ENCODE measurements around the gene PCDHGB3. TPM values are rescaled to one million over a fixed set of nuclear protein-coding genes. Genes with fewer than 3 reads are reported as not detected.
"Not testable (repeated sequence)": the region's sequence is repeated elsewhere in the genome, so short reads cannot be mapped to it uniquely, and the experiment has no call there.

The PCDHGB3 gene
- total RNA-seq, 1 donor from 2014 or later: 0.39 TPM

GRCh38 chr5:141417494-141418172 is 47.6 kb downstream of the PCDHGB3 start, which contains the start of gene PCDHGB7:
Gene PCDHGB7 (plus strand): TSS chr5:141417677. CDS start chr5:141417860, 183 bp downstream.
- not testable (repeated sequence) for DNase-seq (ENCODE audit: extremely low spot score, unreplicated experiment)
- H3K36me3 Mint-ChIP-seq: peaks cover 74% of the 10 kb centered on the region

GRCh38 chr5:141419074-141419880 is 49.2 kb downstream of the PCDHGB3 start:
- Mint-ChIP-seq H3K27ac (no peak overlapping the region), H3K4me1 (ENCODE audit: unreplicated experiment) (no peaks in the 10 kb centered on the region), H3K27me3 (peaks cover 2% of the 10 kb centered on the region), H3K4me3 (no peak overlapping the region), H3K9me3 (peaks cover 23% of the 10 kb centered on the region), H3K36me3 (peaks cover 63% of the 10 kb centered on the region)
- TF ChIP-seq CTCF (conservative IDR thresholded peaks at IDR 0.05): no peak
- DNase-seq (ENCODE audit: extremely low spot score, unreplicated experiment): no peak

More at GRCh38 chr5:141417494-141418172, 47.6 kb downstream of the PCDHGB3 start, which contains the start of gene PCDHGB7:
- peaks cover 29% of the 10 kb centered on the region for H3K9me3 Mint-ChIP-seq
- H3K4me1 Mint-ChIP-seq (ENCODE audit: unreplicated experiment); H3K27me3 Mint-ChIP-seq: not testable (repeated sequence)
- H3K4me3 Mint-ChIP-seq: peak within 1 kb of the TSS; percentile 85
- H3K27ac Mint-ChIP-seq: peak within 1 kb of the TSS; percentile 23
- peak; percentile 63 for TF ChIP-seq CTCF (conservative IDR thresholded peaks at IDR 0.05)

GRCh38 chr5:141420855-141421488 is 50.9 kb downstream of the PCDHGB3 start, which contains the start of gene PCDHGA11:
Gene PCDHGA11 (plus strand): TSS chr5:141421051. CDS start chr5:141421228, 177 bp downstream.
- no peak for DNase-seq (ENCODE audit: extremely low spot score, unreplicated experiment)
- H3K4me3 Mint-ChIP-seq: peak within 1 kb of the TSS; percentile 83
- peaks cover 2% of the 10 kb centered on the region for H3K27me3 Mint-ChIP-seq
- H3K4me1 Mint-ChIP-seq (ENCODE audit: unreplicated experiment): no peaks in the 10 kb centered on the region
- peaks cover 61% of the 10 kb centered on the region for H3K36me3 Mint-ChIP-seq
- H3K9me3 Mint-ChIP-seq: peaks cover 31% of the 10 kb centered on the region
- no peak for TF ChIP-seq CTCF (conservative IDR thresholded peaks at IDR 0.05)
- H3K27ac Mint-ChIP-seq: peak within 1 kb of the TSS; percentile 74

- TF ChIP-seq CTCF (conservative IDR thresholded peaks at IDR 0.05): no peak
- H3K27ac Mint-ChIP-seq: no peak overlapping the region
- peak overlapping the region; percentile 83 for H3K4me3 Mint-ChIP-seq
- H3K9me3 Mint-ChIP-seq: peaks cover 31% of the 10 kb centered on the region
- peaks cover 56% of the 10 kb centered on the region for H3K36me3 Mint-ChIP-seq
- H3K4me1 Mint-ChIP-seq (ENCODE audit: unreplicated experiment): no peaks in the 10 kb centered on the region
- H3K27me3 Mint-ChIP-seq: peaks cover 2% of the 10 kb centered on the region
- no peak for DNase-seq (ENCODE audit: extremely low spot score, unreplicated experiment)
Observed at GRCh38 chr5:141421489-141421855, 51.4 kb downstream of the PCDHGB3 start.

Other genes starting within 250 kb of the PCDHGB3 start
- 1.3 and 2.7 TPM in 2 replicates for gene PCDHB4, start 248.4 kb upstream of the PCDHGB3 start, total RNA-seq (ENCODE audit: low replicate concordance)
- 7.3 and 28.8 TPM in 2 replicates for gene PCDHB5, start 235.0 kb upstream of the PCDHGB3 start, total RNA-seq (ENCODE audit: low replicate concordance)
- 0.80 and 0.95 TPM in 2 replicates for gene PCDHB6, start 220.2 kb upstream of the PCDHGB3 start, total RNA-seq (ENCODE audit: low replicate concordance)
- gene PCDHB7, start 197.6 kb upstream of the PCDHGB3 start, total RNA-seq (ENCODE audit: low replicate concordance): 0.29 and 0.63 TPM in 2 replicates
- 0.99 and 3.9 TPM in 2 replicates for gene PCDHB8, start 192.5 kb upstream of the PCDHGB3 start, total RNA-seq (ENCODE audit: low replicate concordance)
- gene PCDHB16, start 187.9 kb upstream of the PCDHGB3 start, total RNA-seq (ENCODE audit: low replicate concordance): 3.1 and 6.9 TPM in 2 replicates
- 2.2 and 2.8 TPM in 2 replicates for gene PCDHB9, start 183.1 kb upstream of the PCDHGB3 start, total RNA-seq (ENCODE audit: low replicate concordance)
- 2.1 and 3.2 TPM in 2 replicates for gene PCDHB10, start 177.9 kb upstream of the PCDHGB3 start, total RNA-seq (ENCODE audit: low replicate concordance)
- gene PCDHB11, start 170.6 kb upstream of the PCDHGB3 start, total RNA-seq (ENCODE audit: low replicate concordance): 2.0 and 3.3 TPM in 2 replicates
- 1.4 and 2.3 TPM in 2 replicates for gene PCDHB12, start 161.5 kb upstream of the PCDHGB3 start, total RNA-seq (ENCODE audit: low replicate concordance)
- gene PCDHB13, start 156.3 kb upstream of the PCDHGB3 start, total RNA-seq (ENCODE audit: low replicate concordance): 2.3 and 4.7 TPM in 2 replicates
- 3.1 and 3.7 TPM in 2 replicates for gene PCDHB14, start 146.9 kb upstream of the PCDHGB3 start, total RNA-seq (ENCODE audit: low replicate concordance)
- gene PCDHB15, start 124.8 kb upstream of the PCDHGB3 start, total RNA-seq (ENCODE audit: low replicate concordance): 3.3 and 3.8 TPM in 2 replicates
- 0.45 and 0.92 TPM in 2 replicates for gene SLC25A2, start 66.2 kb upstream of the PCDHGB3 start, total RNA-seq (ENCODE audit: low replicate concordance)
- 87.0 and 92.0 TPM in 2 replicates for gene TAF7, start 49.5 kb upstream of the PCDHGB3 start, total RNA-seq (ENCODE audit: low replicate concordance)
- gene PCDHGA1, start 39.7 kb upstream of the PCDHGB3 start, total RNA-seq (ENCODE audit: low replicate concordance): 0.31 and 0.74 TPM in 2 replicates
- 0.17 and 0.69 TPM in 2 replicates for gene PCDHGA2, start 31.5 kb upstream of the PCDHGB3 start, total RNA-seq (ENCODE audit: low replicate concordance)
- 0.27 and 2.3 TPM in 2 replicates for gene PCDHGA3, start 26.4 kb upstream of the PCDHGB3 start, total RNA-seq (ENCODE audit: low replicate concordance)
- 1.1 and 1.8 TPM in 2 replicates for gene PCDHGB1, start 20.1 kb upstream of the PCDHGB3 start, total RNA-seq (ENCODE audit: low replicate concordance)
- 0.75 and 1.5 TPM in 2 replicates for gene PCDHGA4, start 15.2 kb upstream of the PCDHGB3 start, total RNA-seq (ENCODE audit: low replicate concordance)
- 0.94 and 0.95 TPM in 2 replicates for gene PCDHGB2, start 10.2 kb upstream of the PCDHGB3 start, total RNA-seq (ENCODE audit: low replicate concordance)
- gene PCDHGA5, start 6.1 kb upstream of the PCDHGB3 start, total RNA-seq (ENCODE audit: low replicate concordance): 0.39 and 0.88 TPM in 2 replicates
- gene PCDHGA6, start 3.6 kb downstream of the PCDHGB3 start, total RNA-seq (ENCODE audit: low replicate concordance): 0.41 and 0.86 TPM in 2 replicates
- 0.31 and 0.40 TPM in 2 replicates for gene PCDHGA7, start 12.5 kb downstream of the PCDHGB3 start, total RNA-seq (ENCODE audit: low replicate concordance)
- gene PCDHGB4, start 17.5 kb downstream of the PCDHGB3 start, total RNA-seq (ENCODE audit: low replicate concordance): 13.0 and 15.6 TPM in 2 replicates
- 1.3 and 2.1 TPM in 2 replicates for gene PCDHGA8, start 22.4 kb downstream of the PCDHGB3 start, total RNA-seq (ENCODE audit: low replicate concordance)
- gene PCDHGB5, start 27.7 kb downstream of the PCDHGB3 start, total RNA-seq (ENCODE audit: low replicate concordance): 2.6 and 8.1 TPM in 2 replicates
- gene PCDHGA9, start 32.5 kb downstream of the PCDHGB3 start, total RNA-seq (ENCODE audit: low replicate concordance): 0.97 and 2.2 TPM in 2 replicates
- gene PCDHGB6, start 37.8 kb downstream of the PCDHGB3 start, total RNA-seq (ENCODE audit: low replicate concordance): 4.9 and 39.4 TPM in 2 replicates
- 9.8 and 18.5 TPM in 2 replicates for gene PCDHGA10, start 42.7 kb downstream of the PCDHGB3 start, total RNA-seq (ENCODE audit: low replicate concordance)
- gene PCDHGB7, start 47.4 kb downstream of the PCDHGB3 start, total RNA-seq (ENCODE audit: low replicate concordance): 4.4 and 8.5 TPM in 2 replicates
- 2.6 TPM in 2 replicates for gene PCDHGA11, start 50.8 kb downstream of the PCDHGB3 start, total RNA-seq (ENCODE audit: low replicate concordance)
- gene PCDHGA12, start 60.3 kb downstream of the PCDHGB3 start, total RNA-seq (ENCODE audit: low replicate concordance): 1.2 and 1.7 TPM in 2 replicates
- gene PCDHGC3, start 105.7 kb downstream of the PCDHGB3 start, total RNA-seq (ENCODE audit: low replicate concordance): 11.0 and 60.3 TPM in 2 replicates
- 0.38 and 4.0 TPM in 2 replicates for gene PCDHGC4, start 114.8 kb downstream of the PCDHGB3 start, total RNA-seq (ENCODE audit: low replicate concordance)
- gene PCDHGC5, start 118.8 kb downstream of the PCDHGB3 start, total RNA-seq (ENCODE audit: low replicate concordance): 0.45 and 1.9 TPM in 2 replicates
- gene DIAPH1, start 248.8 kb downstream of the PCDHGB3 start, total RNA-seq (ENCODE audit: low replicate concordance): 79.6 and 103 TPM in 2 replicates

Data from type B pancreatic cell (in vitro differentiated cells).